GM18520 (cell line): ENCODE results near the gene UBR3.
"Not testable (repeated sequence)": the region's sequence is repeated elsewhere in the genome, so short reads cannot be mapped to it uniquely, and the experiment has no call there.

ENCODE experiments used
- ATAC-seq: cut with Tn5 transposase; IDR thresholded peaks from one replicate; pipeline ENCODE4 v1.9.1; 2021; ENCODE audit not compliant: unreplicated experiment

Gene UBR3

GRCh38 chr2:169867579-169867978, 40.3 kb downstream of the UBR3 start:
- ATAC-seq: no peak

- ATAC-seq: no peak
Measured at GRCh38 chr2:169868951-169869350, 41.7 kb downstream of the UBR3 start.

GRCh38 chr2:169871369-169871768, 44.1 kb downstream of the UBR3 start:
- not testable (repeated sequence) for ATAC-seq

- no peak for ATAC-seq
Measured at GRCh38 chr2:169871994-169872393, 44.7 kb downstream of the UBR3 start.

- ATAC-seq: no peak
Measured at GRCh38 chr2:169877398-169877797, 50.1 kb downstream of the UBR3 start.

- ATAC-seq: no peak
Measured at GRCh38 chr2:169887120-169887519, 59.9 kb downstream of the UBR3 start.

GRCh38 chr2:169891593-169892298, 64.5 kb downstream of the UBR3 start:
- no peak for ATAC-seq

- ATAC-seq: no peak
Measured at GRCh38 chr2:169892951-169893350, 65.7 kb downstream of the UBR3 start.

GRCh38 chr2:169895294-169895985, 68.2 kb downstream of the UBR3 start:
- ATAC-seq: no peak

GRCh38 chr2:169897834-169898233, 70.6 kb downstream of the UBR3 start:
- ATAC-seq: no peak

GRCh38 chr2:169900103-169900502, 72.8 kb downstream of the UBR3 start:
- not testable (repeated sequence) for ATAC-seq

- ATAC-seq: no peak
Measured at GRCh38 chr2:169900686-169901085, 73.4 kb downstream of the UBR3 start.

- ATAC-seq: no peak
Measured at GRCh38 chr2:169906731-169907130, 79.5 kb downstream of the UBR3 start.

- no peak for ATAC-seq
Measured at GRCh38 chr2:169909376-169909775, 82.1 kb downstream of the UBR3 start.

- ATAC-seq: no peak
Measured at GRCh38 chr2:169910109-169910799, 83.0 kb downstream of the UBR3 start.

GRCh38 chr2:169911119-169911518, 83.9 kb downstream of the UBR3 start:
- no peak for ATAC-seq

- no peak for ATAC-seq
Measured at GRCh38 chr2:169916623-169917022, 89.4 kb downstream of the UBR3 start.

GRCh38 chr2:169923977-169924376, 96.7 kb downstream of the UBR3 start:
- no peak for ATAC-seq

GRCh38 chr2:169925968-169926367, 98.7 kb downstream of the UBR3 start:
- no peak for ATAC-seq

- ATAC-seq: no peak
Measured at GRCh38 chr2:169928463-169928864, 101.2 kb downstream of the UBR3 start.

GRCh38 chr2:169933124-169933711, 106.0 kb downstream of the UBR3 start:
- peak; percentile 76 for ATAC-seq

- ATAC-seq: not testable (repeated sequence)
Measured at GRCh38 chr2:169936652-169937051, 109.4 kb downstream of the UBR3 start.
